ENCODE results near the gene NELL1. TPM values are rescaled to one million over a fixed set of nuclear protein-coding genes. Genes with fewer than 3 reads are reported as not detected.

The NELL1 gene
- total and polyA plus RNA-seq, 2 experiments from 2014 or later, result 1.6 TPM; not detected in 1

DNA sequence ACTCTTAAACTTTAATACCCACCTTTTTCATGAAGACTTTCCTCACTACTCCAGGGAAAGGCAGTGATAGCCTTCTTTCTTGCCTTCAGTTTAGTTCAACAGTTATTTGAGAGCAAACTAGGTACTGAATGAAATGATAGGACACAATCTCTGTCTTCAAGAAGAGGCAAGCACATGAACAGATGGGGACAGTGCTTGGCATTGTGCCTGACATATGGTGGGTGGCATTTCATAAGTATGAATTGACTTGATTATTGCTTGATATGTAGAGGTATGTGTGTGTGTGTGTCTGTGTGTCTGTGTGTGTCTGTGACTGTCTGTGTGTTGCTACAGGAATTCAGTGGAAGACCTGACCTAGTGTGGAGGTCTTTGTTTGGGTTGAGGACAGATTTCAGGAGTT lies 504.1 kb downstream of the NELL1 start (continued):
- TF ChIP-seq, protein P1, sequence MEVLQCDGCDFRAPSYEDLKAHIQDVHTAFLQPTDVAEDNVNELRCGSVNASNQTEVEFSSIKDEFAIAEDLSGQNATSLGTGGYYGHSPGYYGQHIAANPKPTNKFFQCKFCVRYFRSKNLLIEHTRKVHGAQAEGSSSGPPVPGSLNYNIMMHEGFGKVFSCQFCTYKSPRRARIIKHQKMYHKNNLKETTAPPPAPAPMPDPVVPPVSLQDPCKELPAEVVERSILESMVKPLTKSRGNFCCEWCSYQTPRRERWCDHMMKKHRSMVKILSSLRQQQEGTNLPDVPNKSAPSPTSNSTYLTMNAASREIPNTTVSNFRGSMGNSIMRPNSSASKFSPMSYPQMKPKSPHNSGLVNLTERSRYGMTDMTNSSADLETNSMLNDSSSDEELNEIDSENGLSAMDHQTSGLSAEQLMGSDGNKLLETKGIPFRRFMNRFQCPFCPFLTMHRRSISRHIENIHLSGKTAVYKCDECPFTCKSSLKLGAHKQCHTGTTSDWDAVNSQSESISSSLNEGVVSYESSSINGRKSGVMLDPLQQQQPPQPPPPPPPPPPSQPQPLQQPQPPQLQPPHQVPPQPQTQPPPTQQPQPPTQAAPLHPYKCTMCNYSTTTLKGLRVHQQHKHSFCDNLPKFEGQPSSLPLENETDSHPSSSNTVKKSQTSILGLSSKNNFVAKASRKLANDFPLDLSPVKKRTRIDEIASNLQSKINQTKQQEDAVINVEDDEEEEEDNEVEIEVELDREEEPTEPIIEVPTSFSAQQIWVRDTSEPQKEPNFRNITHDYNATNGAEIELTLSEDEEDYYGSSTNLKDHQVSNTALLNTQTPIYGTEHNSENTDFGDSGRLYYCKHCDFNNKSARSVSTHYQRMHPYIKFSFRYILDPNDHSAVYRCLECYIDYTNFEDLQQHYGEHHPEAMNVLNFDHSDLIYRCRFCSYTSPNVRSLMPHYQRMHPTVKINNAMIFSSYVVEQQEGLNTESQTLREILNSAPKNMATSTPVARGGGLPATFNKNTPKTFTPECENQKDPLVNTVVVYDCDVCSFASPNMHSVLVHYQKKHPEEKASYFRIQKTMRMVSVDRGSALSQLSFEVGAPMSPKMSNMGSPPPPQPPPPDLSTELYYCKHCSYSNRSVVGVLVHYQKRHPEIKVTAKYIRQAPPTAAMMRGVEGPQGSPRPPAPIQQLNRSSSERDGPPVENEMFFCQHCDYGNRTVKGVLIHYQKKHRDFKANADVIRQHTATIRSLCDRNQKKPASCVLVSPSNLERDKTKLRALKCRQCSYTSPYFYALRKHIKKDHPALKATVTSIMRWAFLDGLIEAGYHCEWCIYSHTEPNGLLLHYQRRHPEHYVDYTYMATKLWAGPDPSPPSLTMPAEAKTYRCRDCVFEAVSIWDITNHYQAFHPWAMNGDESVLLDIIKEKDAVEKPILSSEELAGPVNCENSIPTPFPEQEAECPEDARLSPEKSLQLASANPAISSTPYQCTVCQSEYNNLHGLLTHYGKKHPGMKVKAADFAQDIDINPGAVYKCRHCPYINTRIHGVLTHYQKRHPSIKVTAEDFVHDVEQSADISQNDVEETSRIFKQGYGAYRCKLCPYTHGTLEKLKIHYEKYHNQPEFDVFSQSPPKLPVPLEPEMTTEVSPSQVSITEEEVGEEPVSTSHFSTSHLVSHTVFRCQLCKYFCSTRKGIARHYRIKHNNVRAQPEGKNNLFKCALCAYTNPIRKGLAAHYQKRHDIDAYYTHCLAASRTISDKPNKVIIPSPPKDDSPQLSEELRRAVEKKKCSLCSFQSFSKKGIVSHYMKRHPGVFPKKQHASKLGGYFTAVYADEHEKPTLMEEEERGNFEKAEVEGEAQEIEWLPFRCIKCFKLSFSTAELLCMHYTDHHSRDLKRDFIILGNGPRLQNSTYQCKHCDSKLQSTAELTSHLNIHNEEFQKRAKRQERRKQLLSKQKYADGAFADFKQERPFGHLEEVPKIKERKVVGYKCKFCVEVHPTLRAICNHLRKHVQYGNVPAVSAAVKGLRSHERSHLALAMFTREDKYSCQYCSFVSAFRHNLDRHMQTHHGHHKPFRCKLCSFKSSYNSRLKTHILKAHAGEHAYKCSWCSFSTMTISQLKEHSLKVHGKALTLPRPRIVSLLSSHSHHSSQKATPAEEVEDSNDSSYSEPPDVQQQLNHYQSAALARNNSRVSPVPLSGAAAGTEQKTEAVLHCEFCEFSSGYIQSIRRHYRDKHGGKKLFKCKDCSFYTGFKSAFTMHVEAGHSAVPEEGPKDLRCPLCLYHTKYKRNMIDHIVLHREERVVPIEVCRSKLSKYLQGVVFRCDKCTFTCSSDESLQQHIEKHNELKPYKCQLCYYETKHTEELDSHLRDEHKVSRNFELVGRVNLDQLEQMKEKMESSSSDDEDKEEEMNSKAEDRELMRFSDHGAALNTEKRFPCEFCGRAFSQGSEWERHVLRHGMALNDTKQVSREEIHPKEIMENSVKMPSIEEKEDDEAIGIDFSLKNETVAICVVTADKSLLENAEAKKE (CRISPR knock-in tag; IDR thresholded peaks at IDR 0.05), result no peak
- TF ChIP-seq EZH2phosphoT487 (IDR thresholded peaks at IDR 0.05; ENCODE audit: unreplicated experiment), result no peak

- Histone ChIP-seq H3K9me2 (ENCODE audit: insufficient read depth) (no peaks in the 10 kb centered on the region), H3K27ac (ENCODE audit: low read depth) (no peak overlapping the region), H3K4me1 (ENCODE audit: insufficient read depth) (peaks cover 4% of the 10 kb centered on the region; the same call in 1 of the 2 replicates), H3K36me3 (ENCODE audit: insufficient read depth) (no peaks in the 10 kb centered on the region), H2AFZ (no peak overlapping the region), H3F3A (replicated peaks; ENCODE audit: low read depth) (no peaks in the 10 kb centered on the region), H3K4me3 (no peak overlapping the region), H3K4me2 (no peak overlapping the region), H3K79me2 (replicated peaks; ENCODE audit: insufficient read depth) (no peaks in the 10 kb centered on the region), H4K20me1 (replicated peaks; ENCODE audit: insufficient read depth) (no peaks in the 10 kb centered on the region), H3K27me3 (ENCODE audit: insufficient read depth) (no peaks in the 10 kb centered on the region)
- Mint-ChIP-seq H3K27me3 (ENCODE audit: insufficient read depth, low read depth, poor library complexity) (no peaks in the 10 kb centered on the region), H3K36me3 (ENCODE audit: low read depth) (no peaks in the 10 kb centered on the region), H3K4me1 (peaks cover 11% of the 10 kb centered on the region), H3K9me3 (no peaks in the 10 kb centered on the region), H3K27ac (no peak overlapping the region), H3K4me3 (no peak overlapping the region)
- no peak for ATAC-seq
- no peak for DNase-seq (ENCODE audit: low spot score)
- TF ChIP-seq EZH2phosphoT487 (IDR thresholded peaks at IDR 0.05; ENCODE audit: unreplicated experiment), result no peak
- TF ChIP-seq STAT1 (IDR thresholded peaks at IDR 0.05; ENCODE audit: unreplicated experiment), result no peak
- TF ChIP-seq ZNF114 (CRISPR knock-in tag; IDR thresholded peaks at IDR 0.05), result no peak
- TF ChIP-seq JUNB (IDR thresholded peaks at IDR 0.05; ENCODE audit: unreplicated experiment), result no peak
- TF ChIP-seq, protein P1 (CRISPR knock-in tag; IDR thresholded peaks at IDR 0.05), result no peak
- TF ChIP-seq, protein P2, sequence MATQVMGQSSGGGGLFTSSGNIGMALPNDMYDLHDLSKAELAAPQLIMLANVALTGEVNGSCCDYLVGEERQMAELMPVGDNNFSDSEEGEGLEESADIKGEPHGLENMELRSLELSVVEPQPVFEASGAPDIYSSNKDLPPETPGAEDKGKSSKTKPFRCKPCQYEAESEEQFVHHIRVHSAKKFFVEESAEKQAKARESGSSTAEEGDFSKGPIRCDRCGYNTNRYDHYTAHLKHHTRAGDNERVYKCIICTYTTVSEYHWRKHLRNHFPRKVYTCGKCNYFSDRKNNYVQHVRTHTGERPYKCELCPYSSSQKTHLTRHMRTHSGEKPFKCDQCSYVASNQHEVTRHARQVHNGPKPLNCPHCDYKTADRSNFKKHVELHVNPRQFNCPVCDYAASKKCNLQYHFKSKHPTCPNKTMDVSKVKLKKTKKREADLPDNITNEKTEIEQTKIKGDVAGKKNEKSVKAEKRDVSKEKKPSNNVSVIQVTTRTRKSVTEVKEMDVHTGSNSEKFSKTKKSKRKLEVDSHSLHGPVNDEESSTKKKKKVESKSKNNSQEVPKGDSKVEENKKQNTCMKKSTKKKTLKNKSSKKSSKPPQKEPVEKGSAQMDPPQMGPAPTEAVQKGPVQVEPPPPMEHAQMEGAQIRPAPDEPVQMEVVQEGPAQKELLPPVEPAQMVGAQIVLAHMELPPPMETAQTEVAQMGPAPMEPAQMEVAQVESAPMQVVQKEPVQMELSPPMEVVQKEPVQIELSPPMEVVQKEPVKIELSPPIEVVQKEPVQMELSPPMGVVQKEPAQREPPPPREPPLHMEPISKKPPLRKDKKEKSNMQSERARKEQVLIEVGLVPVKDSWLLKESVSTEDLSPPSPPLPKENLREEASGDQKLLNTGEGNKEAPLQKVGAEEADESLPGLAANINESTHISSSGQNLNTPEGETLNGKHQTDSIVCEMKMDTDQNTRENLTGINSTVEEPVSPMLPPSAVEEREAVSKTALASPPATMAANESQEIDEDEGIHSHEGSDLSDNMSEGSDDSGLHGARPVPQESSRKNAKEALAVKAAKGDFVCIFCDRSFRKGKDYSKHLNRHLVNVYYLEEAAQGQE (IDR thresholded peaks at IDR 0.05; ENCODE audit: unreplicated experiment), result no peak
Measured at GRCh38 chr11:21174781-21175180, 505.4 kb downstream of the NELL1 start.

Data from GM23338 (cell line).